ENCODE results near the gene NINJ1.
"Not testable (repeated sequence)": the region's sequence is repeated elsewhere in the genome, so short reads cannot be mapped to it uniquely, and the experiment has no call there.

The NINJ1 gene

GRCh38 chr9:93110311-93110855 lies 23.7 kb downstream of the NINJ1 start:
- Histone ChIP-seq H3K27me3 (ENCODE audit: control insufficient read depth, insufficient read depth, low read length) (no peaks in the 10 kb centered on the region), H3K27ac (ENCODE audit: low read depth, low read length) (no peak overlapping the region), H3K36me3 (ENCODE audit: control insufficient read depth, insufficient read depth, low read length) (peaks cover 6% of the 10 kb centered on the region; the same call in 1 of the 2 replicates), H3K4me3 (ENCODE audit: low read depth, low read length) (no peak overlapping the region), H3K4me1 (ENCODE audit: control insufficient read depth, insufficient read depth, low read length) (no peaks in the 10 kb centered on the region), H3K9me3 (ENCODE audit: control insufficient read depth, insufficient read depth, low read length) (no peaks in the 10 kb centered on the region), H3K9ac (ENCODE audit: low read depth, low read length) (no peak overlapping the region)

- Histone ChIP-seq H3K4me3 (ENCODE audit: low read depth, low read length) (no peak overlapping the region), H3K4me1 (ENCODE audit: control insufficient read depth, insufficient read depth, low read length) (no peaks in the 10 kb centered on the region), H3K9me3 (ENCODE audit: control insufficient read depth, insufficient read depth, low read length) (no peaks in the 10 kb centered on the region), H3K27ac (ENCODE audit: low read depth, low read length) (no peak overlapping the region), H3K9ac (ENCODE audit: low read depth, low read length) (no peak overlapping the region), H3K36me3 (ENCODE audit: control insufficient read depth, insufficient read depth, low read length) (peaks cover 6% of the 10 kb centered on the region; the same call in 1 of the 2 replicates), H3K27me3 (ENCODE audit: control insufficient read depth, insufficient read depth, low read length) (no peaks in the 10 kb centered on the region)
Measured at GRCh38 chr9:93108291-93109041, 25.6 kb downstream of the NINJ1 start.

GRCh38 chr9:93107825-93108161 lies 26.3 kb downstream of the NINJ1 start:
- 0 out of 2 replicates have a peak, but pooled peaks cover 3% of the 10 kb centered on the region for H3K36me3 ChIP-seq (ENCODE audit: control insufficient read depth, insufficient read depth, low read length)
- no peaks in the 10 kb centered on the region for H3K27me3 ChIP-seq (ENCODE audit: control insufficient read depth, insufficient read depth, low read length)
- no peak overlapping the region for H3K4me3 ChIP-seq (ENCODE audit: low read depth, low read length)
- no peaks in the 10 kb centered on the region for H3K9me3 ChIP-seq (ENCODE audit: control insufficient read depth, insufficient read depth, low read length)
- H3K4me1 ChIP-seq (ENCODE audit: control insufficient read depth, insufficient read depth, low read length), result no peaks in the 10 kb centered on the region
- H3K27ac ChIP-seq (ENCODE audit: low read depth, low read length), result no peak overlapping the region
- H3K9ac ChIP-seq (ENCODE audit: low read depth, low read length), result no peak overlapping the region

- Histone ChIP-seq H3K27ac (ENCODE audit: low read depth, low read length) (no peak overlapping the region), H3K4me1 (ENCODE audit: control insufficient read depth, insufficient read depth, low read length) (no peaks in the 10 kb centered on the region), H3K9ac (ENCODE audit: low read depth, low read length) (no peak overlapping the region), H3K4me3 (ENCODE audit: low read depth, low read length) (no peak overlapping the region), H3K9me3 (ENCODE audit: control insufficient read depth, insufficient read depth, low read length) (no peaks in the 10 kb centered on the region), H3K36me3 (ENCODE audit: control insufficient read depth, insufficient read depth, low read length) (0 out of 2 replicates have a peak, but pooled peaks cover under 1% of the 10 kb centered on the region), H3K27me3 (ENCODE audit: control insufficient read depth, insufficient read depth, low read length) (no peaks in the 10 kb centered on the region)
Measured at GRCh38 chr9:93107151-93107824, 26.8 kb downstream of the NINJ1 start.

GRCh38 chr9:93105620-93106019 lies 28.4 kb downstream of the NINJ1 start:
- Histone ChIP-seq H3K27me3 (ENCODE audit: control insufficient read depth, insufficient read depth, low read length) (no peaks in the 10 kb centered on the region), H3K36me3 (ENCODE audit: control insufficient read depth, insufficient read depth, low read length) (no peaks in the 10 kb centered on the region), H3K4me1 (ENCODE audit: control insufficient read depth, insufficient read depth, low read length) (no peaks in the 10 kb centered on the region), H3K27ac (ENCODE audit: low read depth, low read length) (no peak overlapping the region), H3K9ac (ENCODE audit: low read depth, low read length) (no peak overlapping the region), H3K4me3 (ENCODE audit: low read depth, low read length) (no peak overlapping the region), H3K9me3 (ENCODE audit: control insufficient read depth, insufficient read depth, low read length) (no peaks in the 10 kb centered on the region)

- not testable (repeated sequence) for H3K36me3 ChIP-seq (ENCODE audit: control insufficient read depth, insufficient read depth, low read length); H3K27me3 ChIP-seq (ENCODE audit: control insufficient read depth, insufficient read depth, low read length); H3K4me3 ChIP-seq (ENCODE audit: low read depth, low read length)
Measured at GRCh38 chr9:93101086-93101485, 33.0 kb downstream of the NINJ1 start.

GRCh38 chr9:93100276-93100636 lies 33.8 kb downstream of the NINJ1 start:
- H3K4me1 ChIP-seq (ENCODE audit: control insufficient read depth, insufficient read depth, low read length), result peaks cover 7% of the 10 kb centered on the region

More at GRCh38 chr9:93101086-93101485, 33.0 kb downstream of the NINJ1 start:
- not testable (repeated sequence) for H3K9me3 ChIP-seq (ENCODE audit: control insufficient read depth, insufficient read depth, low read length); H3K27ac ChIP-seq (ENCODE audit: low read depth, low read length); H3K4me1 ChIP-seq (ENCODE audit: control insufficient read depth, insufficient read depth, low read length); H3K9ac ChIP-seq (ENCODE audit: low read depth, low read length)

GRCh38 chr9:93099551-93100275 lies 34.3 kb downstream of the NINJ1 start:
- H3K27ac ChIP-seq (ENCODE audit: low read depth, low read length), result no peak overlapping the region
- H3K4me3 ChIP-seq (ENCODE audit: low read depth, low read length), result no peak overlapping the region
- H3K36me3 ChIP-seq (ENCODE audit: control insufficient read depth, insufficient read depth, low read length), result no peaks in the 10 kb centered on the region
- peaks cover 7% of the 10 kb centered on the region for H3K4me1 ChIP-seq (ENCODE audit: control insufficient read depth, insufficient read depth, low read length)
- peaks cover 5% of the 10 kb centered on the region; the same call in 1 of the 2 replicates for H3K27me3 ChIP-seq (ENCODE audit: control insufficient read depth, insufficient read depth, low read length)
- H3K9ac ChIP-seq (ENCODE audit: low read depth, low read length), result no peak overlapping the region
- no peaks in the 10 kb centered on the region for H3K9me3 ChIP-seq (ENCODE audit: control insufficient read depth, insufficient read depth, low read length)

More at GRCh38 chr9:93100276-93100636, 33.8 kb downstream of the NINJ1 start:
- Histone ChIP-seq H3K9me3 (ENCODE audit: control insufficient read depth, insufficient read depth, low read length) (no peaks in the 10 kb centered on the region), H3K27ac (ENCODE audit: low read depth, low read length) (no peak overlapping the region), H3K9ac (ENCODE audit: low read depth, low read length) (no peak overlapping the region), H3K27me3 (ENCODE audit: control insufficient read depth, insufficient read depth, low read length) (peaks cover 5% of the 10 kb centered on the region; the same call in 1 of the 2 replicates), H3K4me3 (ENCODE audit: low read depth, low read length) (no peak overlapping the region), H3K36me3 (ENCODE audit: control insufficient read depth, insufficient read depth, low read length) (no peaks in the 10 kb centered on the region)

GRCh38 chr9:93098236-93098946 lies 35.7 kb downstream of the NINJ1 start:
- Histone ChIP-seq H3K4me1 (ENCODE audit: control insufficient read depth, insufficient read depth, low read length) (peaks cover 7% of the 10 kb centered on the region), H3K36me3 (ENCODE audit: control insufficient read depth, insufficient read depth, low read length) (no peaks in the 10 kb centered on the region), H3K27me3 (ENCODE audit: control insufficient read depth, insufficient read depth, low read length) (peaks cover 5% of the 10 kb centered on the region; the same call in 1 of the 2 replicates), H3K9me3 (ENCODE audit: control insufficient read depth, insufficient read depth, low read length) (no peaks in the 10 kb centered on the region), H3K9ac (ENCODE audit: low read depth, low read length) (no peak overlapping the region), H3K27ac (ENCODE audit: low read depth, low read length) (no peak overlapping the region), H3K4me3 (ENCODE audit: low read depth, low read length) (no peak overlapping the region)

- H3K27ac ChIP-seq (ENCODE audit: low read depth, low read length), result no peak overlapping the region
- no peaks in the 10 kb centered on the region for H3K36me3 ChIP-seq (ENCODE audit: control insufficient read depth, insufficient read depth, low read length)
- no peak overlapping the region for H3K9ac ChIP-seq (ENCODE audit: low read depth, low read length)
- H3K27me3 ChIP-seq (ENCODE audit: control insufficient read depth, insufficient read depth, low read length), result peaks cover 5% of the 10 kb centered on the region; the same call in 1 of the 2 replicates
- peaks cover 7% of the 10 kb centered on the region for H3K4me1 ChIP-seq (ENCODE audit: control insufficient read depth, insufficient read depth, low read length)
- H3K9me3 ChIP-seq (ENCODE audit: control insufficient read depth, insufficient read depth, low read length), result no peaks in the 10 kb centered on the region
- no peak overlapping the region for H3K4me3 ChIP-seq (ENCODE audit: low read depth, low read length)
Measured at GRCh38 chr9:93097511-93098201, 36.4 kb downstream of the NINJ1 start.

All from HUES48 (cell line).